ENCODE measurements around the gene ODAD2. TPM values are rescaled to one million over a fixed set of nuclear protein-coding genes. Genes with fewer than 3 reads are reported as not detected.

The ODAD2 gene, protein sequence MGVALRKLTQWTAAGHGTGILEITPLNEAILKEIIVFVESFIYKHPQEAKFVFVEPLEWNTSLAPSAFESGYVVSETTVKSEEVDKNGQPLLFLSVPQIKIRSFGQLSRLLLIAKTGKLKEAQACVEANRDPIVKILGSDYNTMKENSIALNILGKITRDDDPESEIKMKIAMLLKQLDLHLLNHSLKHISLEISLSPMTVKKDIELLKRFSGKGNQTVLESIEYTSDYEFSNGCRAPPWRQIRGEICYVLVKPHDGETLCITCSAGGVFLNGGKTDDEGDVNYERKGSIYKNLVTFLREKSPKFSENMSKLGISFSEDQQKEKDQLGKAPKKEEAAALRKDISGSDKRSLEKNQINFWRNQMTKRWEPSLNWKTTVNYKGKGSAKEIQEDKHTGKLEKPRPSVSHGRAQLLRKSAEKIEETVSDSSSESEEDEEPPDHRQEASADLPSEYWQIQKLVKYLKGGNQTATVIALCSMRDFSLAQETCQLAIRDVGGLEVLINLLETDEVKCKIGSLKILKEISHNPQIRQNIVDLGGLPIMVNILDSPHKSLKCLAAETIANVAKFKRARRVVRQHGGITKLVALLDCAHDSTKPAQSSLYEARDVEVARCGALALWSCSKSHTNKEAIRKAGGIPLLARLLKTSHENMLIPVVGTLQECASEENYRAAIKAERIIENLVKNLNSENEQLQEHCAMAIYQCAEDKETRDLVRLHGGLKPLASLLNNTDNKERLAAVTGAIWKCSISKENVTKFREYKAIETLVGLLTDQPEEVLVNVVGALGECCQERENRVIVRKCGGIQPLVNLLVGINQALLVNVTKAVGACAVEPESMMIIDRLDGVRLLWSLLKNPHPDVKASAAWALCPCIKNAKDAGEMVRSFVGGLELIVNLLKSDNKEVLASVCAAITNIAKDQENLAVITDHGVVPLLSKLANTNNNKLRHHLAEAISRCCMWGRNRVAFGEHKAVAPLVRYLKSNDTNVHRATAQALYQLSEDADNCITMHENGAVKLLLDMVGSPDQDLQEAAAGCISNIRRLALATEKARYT
- total RNA-seq: 0.52 and 0.64 TPM in 2 replicates

DNA sequence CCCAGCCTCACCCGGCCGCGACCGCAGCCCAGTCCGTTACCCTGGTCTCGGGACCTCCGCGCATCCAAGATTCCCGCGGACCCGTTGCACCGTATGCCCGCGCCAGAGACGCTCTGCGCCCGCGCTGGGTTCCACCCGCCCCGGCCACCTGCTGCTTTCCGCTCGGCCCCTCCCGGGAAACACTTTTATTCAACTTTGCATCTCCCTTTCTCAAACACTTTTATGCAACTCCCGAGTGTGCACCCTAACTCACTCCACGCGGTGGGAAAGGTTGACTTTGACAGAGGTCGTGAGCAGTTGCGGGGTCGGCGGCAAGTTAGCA is at the start of gene ODAD2:
Gene ODAD2 (minus strand): TSS at position 126 of the 322 bp plus-strand sequence. CDS start 3,937 bp downstream, outside the sequence.

All from epithelial cell of alveolus of lung (primary cell).